HUDEP-2 (cell line): Measurements from ENCODE around the gene RASA4B.
A peak's percentile ranks its signal among the peaks of the same experiment; 100 is the strongest.
"Not testable (repeated sequence)": the region's sequence is repeated elsewhere in the genome, so short reads cannot be mapped to it uniquely, and the experiment has no call there.

Experiments used
- DNase-seq, 76 experiments: peaks; one replicate each; lab custom pipeline; 2025; ENCODE audit not compliant: unreplicated experiment in 76 of 76; lab: John Stamatoyannopoulos, UW

RASA4B gene

DNA sequence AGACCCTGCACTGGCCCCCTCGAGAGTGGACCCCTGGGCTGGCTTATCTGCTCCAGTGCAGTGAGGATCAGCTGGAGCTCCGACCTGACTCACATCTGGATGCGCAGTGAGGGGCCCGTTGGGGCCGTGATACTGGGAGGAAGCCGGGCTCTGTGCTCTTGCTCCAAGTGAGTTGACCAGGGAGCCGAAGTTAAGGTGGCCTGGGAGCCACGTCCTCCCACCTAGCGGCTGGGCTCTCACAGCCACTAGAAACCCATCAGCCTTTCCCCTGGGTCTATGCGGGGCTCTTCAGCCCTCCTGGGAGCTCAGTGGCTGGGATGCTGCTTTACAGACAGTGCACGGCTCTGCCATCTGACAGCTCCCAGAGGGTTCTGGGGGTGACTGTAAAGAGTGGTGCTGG lies 62.0 kb downstream of the RASA4B start:
- DNase-seq = no peak

- DNase-seq = not testable (repeated sequence)
Measured at GRCh38 chr7:102454932-102455331, 62.6 kb downstream of the RASA4B start.

DNA sequence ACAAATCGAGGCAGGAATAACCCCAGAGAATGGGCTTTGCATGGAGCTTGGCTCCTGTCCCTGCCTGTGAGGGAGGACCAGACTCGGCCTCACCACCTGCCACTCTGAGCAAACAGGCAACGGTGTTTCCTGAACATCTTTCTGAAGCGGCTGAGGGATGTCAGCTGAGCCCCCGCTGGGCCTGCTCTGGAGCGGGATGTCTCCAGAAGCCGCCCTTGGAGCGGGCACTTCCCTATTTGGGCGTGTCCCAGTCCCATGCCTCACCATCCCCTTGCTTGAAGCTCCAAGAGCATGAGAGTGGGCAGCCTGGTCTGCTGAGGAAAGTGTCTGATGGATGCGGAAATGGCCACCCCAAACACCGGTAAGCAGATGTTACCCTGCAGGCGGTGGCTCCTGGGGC lies 63.1 kb downstream of the RASA4B start:
- no peak for DNase-seq

DNA sequence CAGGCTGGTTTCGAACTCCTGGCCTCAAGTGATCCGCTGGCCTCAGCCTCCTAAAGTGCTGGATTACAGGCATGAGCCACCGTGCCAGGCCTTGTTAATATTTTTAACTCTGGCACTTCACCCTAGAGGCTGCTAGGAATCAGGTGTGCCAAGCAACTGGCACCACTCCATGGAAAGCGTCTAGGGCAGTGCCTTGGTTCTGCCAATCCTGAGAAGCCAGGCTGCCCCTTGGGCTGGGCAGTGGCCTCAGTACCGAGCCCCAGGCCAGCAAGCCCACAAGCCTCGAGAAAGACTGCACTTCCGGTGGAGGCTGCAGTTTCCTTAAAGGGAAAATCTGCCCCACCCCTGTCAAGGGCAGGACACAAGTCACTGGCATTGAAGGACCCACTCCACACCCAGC lies 64.3 kb downstream of the RASA4B start:
- DNase-seq = peak in 1 of 76 experiments; percentile 8

GRCh38 chr7:102452451-102452850 lies 65.1 kb downstream of the RASA4B start:
- no peak for DNase-seq

DNA sequence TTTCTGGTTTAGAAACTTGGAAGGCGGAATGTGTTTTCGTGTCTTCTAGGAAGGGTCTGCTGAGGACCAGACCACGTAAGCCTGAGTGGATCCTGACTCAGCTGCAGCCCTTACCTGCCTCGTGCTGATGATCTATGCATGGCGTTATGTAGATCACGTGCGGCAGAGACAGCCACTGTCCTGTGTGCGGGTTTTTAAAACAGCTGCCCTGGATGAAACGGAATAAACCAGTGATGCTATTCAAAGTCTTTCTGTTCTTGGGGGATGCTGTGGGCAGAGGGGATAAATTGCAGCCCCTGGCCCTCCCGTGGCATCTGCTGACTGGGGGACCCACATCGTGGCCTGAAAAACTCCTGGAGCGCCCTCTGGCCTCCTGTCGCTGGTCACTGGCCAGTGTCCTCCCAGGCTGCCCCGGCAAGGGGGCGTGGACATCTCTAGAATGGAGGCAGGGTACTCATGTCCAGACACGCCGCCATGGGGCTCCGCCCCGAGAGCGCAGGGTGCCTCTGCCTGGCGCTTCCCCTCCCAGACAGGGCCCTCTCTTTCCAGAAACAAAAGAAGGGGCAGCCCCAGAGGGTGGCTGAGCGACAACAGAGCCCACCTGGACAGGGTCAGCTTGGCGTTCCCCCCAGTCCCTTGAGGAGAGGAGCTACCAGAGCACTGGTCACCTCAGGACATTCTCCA lies 66.1 kb downstream of the RASA4B start:
- DNase-seq = no peak

DNA sequence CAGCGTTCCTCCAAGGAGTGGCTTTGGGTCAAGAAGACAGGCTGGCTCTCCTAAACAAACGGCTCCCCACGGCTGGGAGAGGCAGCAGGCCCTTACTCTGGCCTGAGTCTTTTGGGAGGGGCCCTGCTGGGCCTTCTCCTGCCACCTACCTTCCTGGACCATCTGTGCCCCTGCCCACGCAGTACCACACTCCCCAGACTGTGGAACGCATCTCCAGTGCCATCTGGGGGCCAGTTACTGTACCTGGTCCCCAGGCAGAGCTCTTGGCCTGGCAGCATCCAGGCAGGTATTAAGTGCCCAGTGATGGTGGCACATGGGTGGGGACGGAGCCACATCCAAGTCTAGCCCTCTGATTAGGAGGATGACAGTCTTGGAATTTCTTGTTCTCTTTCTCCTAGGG lies 67.3 kb downstream of the RASA4B start:
- DNase-seq = peak in 26 of 76 experiments; percentile 3 to 46 (median 16)

DNA sequence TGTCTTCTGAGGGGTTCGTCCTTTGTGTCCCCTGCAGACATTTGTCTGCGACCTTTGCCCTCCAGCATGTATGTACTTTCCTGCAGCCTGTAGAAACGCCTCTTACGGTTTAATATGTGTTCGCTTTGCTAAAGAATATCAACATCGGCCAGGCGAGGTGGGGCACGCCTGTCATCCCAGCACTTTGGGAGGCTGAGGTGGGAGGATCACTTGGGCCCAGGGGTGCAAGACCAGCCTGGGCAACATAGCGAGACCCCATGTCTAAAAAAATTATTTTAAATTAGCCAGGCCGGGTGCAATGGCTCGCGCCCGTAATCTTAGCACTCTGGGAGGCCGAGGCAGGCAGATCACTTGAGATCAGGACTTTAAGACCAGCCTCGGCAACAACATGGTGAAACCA lies 68.4 kb downstream of the RASA4B start:
- DNase-seq = no peak

- DNase-seq = no peak
Measured at GRCh38 chr7:102447311-102447710, 70.3 kb downstream of the RASA4B start.

- no peak for DNase-seq
Measured at GRCh38 chr7:102446387-102447156, 71.0 kb downstream of the RASA4B start.

DNA sequence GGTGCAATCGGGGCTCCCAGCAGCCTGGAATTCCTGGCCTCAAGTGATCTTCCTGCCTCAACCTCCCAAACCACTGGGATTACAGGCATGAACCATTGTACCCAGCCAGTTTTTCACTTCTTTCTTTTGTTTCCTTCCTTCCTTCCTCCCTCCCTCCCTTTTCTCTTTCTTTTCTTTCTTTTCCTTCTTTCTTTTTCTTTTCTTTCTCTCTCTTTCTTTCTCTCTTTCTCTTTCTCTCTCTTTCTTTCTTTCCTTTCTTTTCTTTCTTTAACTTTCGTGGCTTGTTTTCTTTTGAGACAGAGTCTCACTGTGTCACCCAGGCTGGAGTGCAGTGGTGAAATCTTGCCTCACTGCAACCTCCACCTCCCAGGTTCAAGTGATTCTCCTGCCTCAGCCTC lies 71.9 kb downstream of the RASA4B start:
- no peak for DNase-seq

DNA sequence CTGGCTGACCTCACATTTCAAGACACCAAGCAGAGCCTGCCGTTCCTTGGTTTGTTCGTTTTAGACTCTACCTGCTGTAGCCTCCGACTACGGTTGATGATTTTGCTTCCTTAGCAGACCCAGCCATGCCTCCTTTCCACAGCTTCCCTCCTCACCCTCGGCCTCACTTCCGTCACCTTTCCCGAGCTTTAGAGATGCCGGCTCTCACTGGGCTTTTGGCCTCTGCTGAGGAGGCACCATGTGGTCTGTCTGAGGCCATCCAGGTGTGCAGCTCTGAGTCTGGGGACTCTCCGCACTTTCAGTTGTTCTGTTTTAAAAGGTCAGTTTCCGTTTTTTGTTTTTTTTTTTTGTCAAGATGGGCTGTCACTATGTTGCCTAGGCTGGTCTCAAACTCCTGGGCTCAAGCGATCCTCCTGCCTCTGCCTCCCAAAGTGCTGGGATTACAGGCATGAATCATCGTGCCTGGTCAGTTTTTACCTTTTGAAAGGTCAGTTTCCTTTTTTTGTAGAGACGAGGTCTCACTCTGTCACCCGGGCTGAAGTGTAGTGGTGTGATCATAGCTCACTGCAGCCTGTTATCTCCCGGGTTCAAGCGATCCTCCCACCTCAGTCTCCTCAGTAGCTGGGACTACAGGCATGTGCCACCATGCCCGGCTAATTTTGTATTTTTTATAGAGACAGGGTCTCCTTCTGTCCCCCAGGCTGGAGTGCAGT lies 72.5 kb downstream of the RASA4B start:
- peak in 16 of 76 experiments; percentile 1 to 51 (median 20) for DNase-seq

GRCh38 chr7:102439963-102440795 lies 77.4 kb downstream of the RASA4B start:
- DNase-seq = peak in 2 of 76 experiments; percentile 40 to 45

DNA sequence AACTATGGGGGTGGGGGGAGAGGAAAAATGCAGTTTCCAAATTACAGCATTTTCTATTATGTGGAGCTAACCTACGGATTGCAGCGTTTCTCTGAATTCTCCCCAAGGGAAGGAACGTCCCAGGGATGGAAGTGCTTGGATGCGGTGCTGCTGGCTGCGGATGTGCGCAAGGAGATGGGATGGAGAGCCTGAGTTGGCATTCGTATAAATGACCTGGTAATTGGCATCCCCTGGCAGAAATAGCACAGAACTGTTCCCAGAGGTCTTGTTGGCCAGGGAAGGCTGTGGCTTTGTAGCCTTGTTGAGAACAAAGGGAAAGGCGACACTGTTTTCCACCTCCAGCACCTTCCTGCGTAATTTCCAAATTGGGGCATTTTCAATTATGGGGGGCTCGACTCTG lies 81.5 kb downstream of the RASA4B start:
- no peak for DNase-seq

- DNase-seq = no peak
Measured at GRCh38 chr7:102434039-102434486, 83.5 kb downstream of the RASA4B start.

DNA sequence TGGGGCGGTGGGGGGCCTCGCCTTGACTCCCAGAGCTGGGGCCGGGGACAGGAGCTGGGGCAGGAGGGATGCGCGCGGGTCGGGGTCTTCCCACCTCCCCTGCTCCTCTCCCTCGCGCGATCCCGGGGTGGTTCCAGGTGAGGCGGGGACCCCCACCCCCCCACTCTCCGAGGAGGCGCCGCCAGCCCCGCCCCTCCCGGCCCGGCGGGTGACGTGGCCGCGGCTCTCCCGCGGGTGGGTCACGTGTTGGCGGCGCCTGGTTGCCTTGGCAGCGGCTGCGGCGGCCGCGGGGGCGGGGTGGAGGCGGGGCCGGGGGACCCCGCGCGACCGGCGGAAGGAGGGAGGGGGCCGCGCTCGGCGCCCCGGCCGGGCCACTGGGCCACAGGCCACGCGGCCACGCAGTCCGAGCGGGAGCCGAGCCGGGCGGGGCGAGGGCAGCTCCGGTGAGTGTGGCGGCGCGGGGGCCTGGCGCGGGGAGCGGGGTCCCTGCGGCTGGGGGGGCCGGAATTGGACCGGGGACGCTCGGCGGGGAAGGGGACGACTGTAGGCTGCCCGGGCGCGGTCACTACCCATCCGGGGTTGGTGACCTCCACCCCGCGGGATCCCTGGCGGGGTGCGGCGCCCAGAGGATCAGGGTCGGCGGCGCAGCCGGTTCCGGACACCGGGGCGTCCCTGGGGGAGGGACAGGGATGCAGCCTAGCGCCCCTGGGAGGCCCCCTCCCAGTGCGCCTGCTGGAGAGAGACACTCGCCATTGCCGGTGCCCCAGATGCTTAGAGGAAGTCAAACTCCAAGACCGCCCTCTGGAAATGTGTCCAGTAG lies 84.1 kb downstream of the RASA4B start, which contains the start of gene ORAI2:
ORAI2 (plus strand) TSS at position 357 of the 820 bp plus-strand sequence. CDS start 5,382 bp downstream, outside the sequence.
- peak in 56 of 76 experiments; percentile 7 to 74 (median 50) for DNase-seq
